Measurements from ENCODE around the gene DAB1.

DAB1 gene

DNA sequence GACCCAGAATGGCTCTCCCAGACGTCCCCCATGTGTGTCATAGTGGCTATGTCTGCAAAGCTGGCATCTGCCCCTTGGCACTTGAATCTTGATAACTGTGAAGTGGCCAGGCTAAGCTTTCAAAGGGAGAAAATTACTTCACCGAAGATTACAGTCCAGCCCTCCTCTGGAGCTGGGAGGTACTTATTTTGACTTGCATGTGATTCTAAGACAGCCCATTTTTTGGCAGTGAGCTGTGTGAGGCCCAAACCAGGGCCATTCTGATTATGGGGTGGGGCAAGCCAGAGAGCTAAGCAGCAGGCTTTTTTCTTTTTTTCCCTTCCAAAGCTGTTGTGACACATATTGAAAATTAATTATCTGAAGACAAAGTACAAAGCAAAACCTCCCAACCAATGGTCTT lies 415.9 kb downstream of the DAB1 start:
- H2AFZ ChIP-seq (ENCODE audit: low read depth, low read length, severe bottlenecking) = no peak overlapping the region
- H3K9me3 ChIP-seq (ENCODE audit: insufficient read depth, low read length) = no peaks in the 10 kb centered on the region
- no peaks in the 10 kb centered on the region for H3K27me3 ChIP-seq (ENCODE audit: low read length)
- H3K4me3 ChIP-seq (ENCODE audit: insufficient read depth, low read length, poor library complexity, severe bottlenecking) = no peak overlapping the region
- TF ChIP-seq EZH2phosphoT487 (conservative IDR thresholded peaks at IDR 0.05; ENCODE audit: low read length) = no peak
- TF ChIP-seq, protein P1, sequence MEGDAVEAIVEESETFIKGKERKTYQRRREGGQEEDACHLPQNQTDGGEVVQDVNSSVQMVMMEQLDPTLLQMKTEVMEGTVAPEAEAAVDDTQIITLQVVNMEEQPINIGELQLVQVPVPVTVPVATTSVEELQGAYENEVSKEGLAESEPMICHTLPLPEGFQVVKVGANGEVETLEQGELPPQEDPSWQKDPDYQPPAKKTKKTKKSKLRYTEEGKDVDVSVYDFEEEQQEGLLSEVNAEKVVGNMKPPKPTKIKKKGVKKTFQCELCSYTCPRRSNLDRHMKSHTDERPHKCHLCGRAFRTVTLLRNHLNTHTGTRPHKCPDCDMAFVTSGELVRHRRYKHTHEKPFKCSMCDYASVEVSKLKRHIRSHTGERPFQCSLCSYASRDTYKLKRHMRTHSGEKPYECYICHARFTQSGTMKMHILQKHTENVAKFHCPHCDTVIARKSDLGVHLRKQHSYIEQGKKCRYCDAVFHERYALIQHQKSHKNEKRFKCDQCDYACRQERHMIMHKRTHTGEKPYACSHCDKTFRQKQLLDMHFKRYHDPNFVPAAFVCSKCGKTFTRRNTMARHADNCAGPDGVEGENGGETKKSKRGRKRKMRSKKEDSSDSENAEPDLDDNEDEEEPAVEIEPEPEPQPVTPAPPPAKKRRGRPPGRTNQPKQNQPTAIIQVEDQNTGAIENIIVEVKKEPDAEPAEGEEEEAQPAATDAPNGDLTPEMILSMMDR (IDR thresholded peaks at IDR 0.05; ENCODE audit: insufficient read depth, low read length, poor library complexity, severe bottlenecking) = no peak
- no peaks in the 10 kb centered on the region for H3F3A ChIP-seq (ENCODE audit: insufficient read depth)
- no peak overlapping the region for H3K9ac ChIP-seq (ENCODE audit: low read length)
- no peaks in the 10 kb centered on the region for H4K20me1 ChIP-seq (ENCODE audit: low read depth, low read length)
- no peaks in the 10 kb centered on the region for H3K9me2 ChIP-seq (replicated peaks; ENCODE audit: insufficient read depth, low read length)
- H3K27ac ChIP-seq (ENCODE audit: low read depth, low read length) = no peak overlapping the region
- H3K36me3 ChIP-seq (ENCODE audit: low read length) = no peaks in the 10 kb centered on the region
- H3K79me2 ChIP-seq (ENCODE audit: insufficient read depth, low read length) = no peaks in the 10 kb centered on the region
- H3K4me2 ChIP-seq (ENCODE audit: low read depth, low read length, poor library complexity, severe bottlenecking) = no peak overlapping the region

DNA sequence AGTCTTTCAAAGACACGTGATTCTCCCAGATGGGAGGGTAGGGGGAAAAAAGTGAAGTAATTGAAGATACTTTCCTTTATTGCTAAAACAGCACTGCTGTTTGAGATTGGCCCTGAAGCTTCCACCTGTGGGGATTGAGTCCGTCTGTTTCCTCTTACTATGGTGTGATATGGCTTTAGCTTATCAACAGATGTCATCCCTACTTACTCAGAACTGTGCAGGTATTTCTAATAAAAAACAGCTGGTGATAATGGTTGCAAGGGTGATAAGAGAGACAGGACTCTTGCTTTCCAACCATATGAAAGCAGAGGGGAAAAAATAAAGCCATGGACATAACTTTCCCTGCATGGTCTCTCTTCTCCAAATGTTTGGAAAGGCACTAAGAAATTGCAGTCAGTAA lies 416.4 kb downstream of the DAB1 start:
- Histone ChIP-seq H3K9ac (ENCODE audit: low read length) (no peak overlapping the region), H3F3A (ENCODE audit: insufficient read depth) (no peaks in the 10 kb centered on the region), H3K9me2 (replicated peaks; ENCODE audit: insufficient read depth, low read length) (no peaks in the 10 kb centered on the region), H3K4me3 (ENCODE audit: insufficient read depth, low read length, poor library complexity, severe bottlenecking) (no peak overlapping the region), H3K27me3 (ENCODE audit: low read length) (no peaks in the 10 kb centered on the region), H3K79me2 (ENCODE audit: insufficient read depth, low read length) (no peaks in the 10 kb centered on the region), H3K9me3 (ENCODE audit: insufficient read depth, low read length) (no peaks in the 10 kb centered on the region), H3K36me3 (ENCODE audit: low read length) (no peaks in the 10 kb centered on the region), H3K27ac (ENCODE audit: low read depth, low read length) (no peak overlapping the region), H2AFZ (ENCODE audit: low read depth, low read length, severe bottlenecking) (no peak overlapping the region), H3K4me2 (ENCODE audit: low read depth, low read length, poor library complexity, severe bottlenecking) (no peak overlapping the region), H4K20me1 (ENCODE audit: low read depth, low read length) (no peaks in the 10 kb centered on the region)
- no peak for TF ChIP-seq EZH2phosphoT487 (conservative IDR thresholded peaks at IDR 0.05; ENCODE audit: low read length)
- TF ChIP-seq, protein P1 (IDR thresholded peaks at IDR 0.05; ENCODE audit: insufficient read depth, low read length, poor library complexity, severe bottlenecking) = no peak

DNA sequence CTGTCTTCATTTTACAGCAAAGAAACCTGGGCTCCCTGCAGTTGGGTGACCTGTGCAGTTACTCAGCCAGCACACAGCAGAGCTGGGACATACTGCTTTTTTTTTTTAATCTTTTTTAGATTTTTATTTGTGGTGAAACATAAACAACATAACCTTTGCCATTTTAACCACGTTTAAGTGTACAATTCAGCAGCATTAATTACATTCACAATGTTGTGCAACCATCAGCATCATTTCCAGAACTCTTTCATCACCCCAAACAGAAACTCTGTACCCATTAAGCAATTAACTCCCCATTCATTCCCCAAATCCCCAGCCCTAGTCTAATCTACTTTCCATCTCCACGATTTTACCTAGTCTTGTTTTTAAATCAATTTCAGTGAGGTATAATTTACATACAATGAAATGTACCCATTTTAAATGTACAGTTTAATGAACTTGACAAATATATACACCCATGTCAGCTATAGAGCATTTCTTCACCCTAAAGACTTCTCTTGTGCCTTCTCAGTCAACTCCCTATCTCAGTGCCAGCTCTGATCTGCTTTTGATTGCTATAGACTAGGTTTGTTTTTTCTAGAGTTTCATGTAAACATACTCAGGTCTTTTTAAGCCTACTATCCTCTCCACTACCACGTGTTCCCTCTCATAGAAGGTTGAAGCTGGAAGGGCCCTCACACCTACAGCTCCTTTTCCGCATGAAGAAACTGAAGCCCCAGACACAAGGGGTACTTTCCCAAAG lies 420.3 kb downstream of the DAB1 start:
- Histone ChIP-seq H3K36me3 (ENCODE audit: low read length) (no peaks in the 10 kb centered on the region), H4K20me1 (ENCODE audit: low read depth, low read length) (no peaks in the 10 kb centered on the region), H3K27ac (ENCODE audit: low read depth, low read length) (no peak overlapping the region), H3K27me3 (ENCODE audit: low read length) (no peaks in the 10 kb centered on the region), H3K4me3 (ENCODE audit: insufficient read depth, low read length, poor library complexity, severe bottlenecking) (no peak overlapping the region), H3K9me3 (ENCODE audit: insufficient read depth, low read length) (no peaks in the 10 kb centered on the region), H3F3A (ENCODE audit: insufficient read depth) (no peaks in the 10 kb centered on the region), H2AFZ (ENCODE audit: low read depth, low read length, severe bottlenecking) (no peak overlapping the region), H3K79me2 (ENCODE audit: insufficient read depth, low read length) (no peaks in the 10 kb centered on the region), H3K9me2 (replicated peaks; ENCODE audit: insufficient read depth, low read length) (no peaks in the 10 kb centered on the region), H3K9ac (ENCODE audit: low read length) (no peak overlapping the region), H3K4me2 (ENCODE audit: low read depth, low read length, poor library complexity, severe bottlenecking) (no peak overlapping the region)
- TF ChIP-seq, protein P1 (IDR thresholded peaks at IDR 0.05; ENCODE audit: insufficient read depth, low read length, poor library complexity, severe bottlenecking) = no peak
- no peak for TF ChIP-seq EZH2phosphoT487 (conservative IDR thresholded peaks at IDR 0.05; ENCODE audit: low read length)
